ENCODE measurements around the gene LARP4B.

- no peak for TF ChIP-seq POLR2A (IDR thresholded peaks at IDR 0.05; ENCODE audit: low read depth, low read length)
- no peak for TF ChIP-seq CTCF (IDR thresholded peaks at IDR 0.05; ENCODE audit: extremely low read depth in 1 of 2, insufficient read depth in 1 of 2, low read depth in 1 of 2, low read length in 2 of 2)
- TF ChIP-seq POLR2AphosphoS5 (IDR thresholded peaks at IDR 0.05; ENCODE audit: insufficient read depth, low read depth, low read length) = no peak
Measured at GRCh38 chr10:856416-857157, 74.9 kb downstream of the LARP4B start.

Data from endothelial cell of umbilical vein (primary cell).